ENCODE measurements around the gene ZNF362.

- TF ChIP-seq POLR2A (IDR thresholded peaks at IDR 0.05) (no peak), CTCF (IDR thresholded peaks at IDR 0.05) (no peak)
Measured at GRCh38 chr1:33341190-33341589, 84.9 kb downstream of the ZNF362 start.
